ENCODE results near the gene MED12L.
A peak's percentile ranks its signal among the peaks of the same experiment; 100 is the strongest.

MED12L gene

GRCh38 chr3:151085889-151086483 is 522 bp downstream of the MED12L start:
- peak in 23 of 42 donors; percentile 4 to 50 (median 26) for DNase-seq

GRCh38 chr3:151086484-151087456 is 1.3 kb downstream of the MED12L start:
- DNase-seq: peak; percentile 59 to 93 (median 82)
- intact Hi-C loops (cut with DNase I): no loop called here

More at GRCh38 chr3:151085889-151086483, 522 bp downstream of the MED12L start:
- intact Hi-C loops (cut with DNase I): no loop called here

GRCh38 chr3:151087648-151088047 is 2.2 kb downstream of the MED12L start:
- no peak for DNase-seq
- intact Hi-C loops (cut with DNase I): no loop called here

- DNase-seq: no peak
- intact Hi-C loops (cut with DNase I): no loop called here
These were observed 6.4 kb downstream of the MED12L start for GRCh38 chr3:151091685-151092345.

- intact Hi-C loops (cut with DNase I): no loop called here
These were observed 7.7 kb downstream of the MED12L start for GRCh38 chr3:151093148-151093547.

GRCh38 chr3:151093905-151094304 is 8.4 kb downstream of the MED12L start:
- no peak for DNase-seq
- intact Hi-C loops (cut with DNase I): no loop called here

More at GRCh38 chr3:151093148-151093547, 7.7 kb downstream of the MED12L start:
- no peak for DNase-seq

GRCh38 chr3:151096716-151097115 is 11.3 kb downstream of the MED12L start:
- DNase-seq: peak in 16 of 42 donors; percentile 13 to 66 (median 37)
- intact Hi-C loops (cut with DNase I): no loop called here

- peak in 11 of 42 donors; percentile 20 to 62 (median 33) for DNase-seq
- intact Hi-C loops (cut with DNase I): no loop called here
These were observed 14.6 kb downstream of the MED12L start for GRCh38 chr3:151100076-151100475.

- DNase-seq: no peak
- intact Hi-C loops (cut with DNase I): no loop called here
These were observed 16.0 kb downstream of the MED12L start for GRCh38 chr3:151101270-151101969.

GRCh38 chr3:151106311-151106710 is 20.8 kb downstream of the MED12L start:
- intact Hi-C loops (cut with DNase I): no loop called here
- no peak for DNase-seq

GRCh38 chr3:151107177-151107576 is 21.7 kb downstream of the MED12L start:
- intact Hi-C loops (cut with DNase I): no loop called here
- no peak for DNase-seq

- no peak for DNase-seq
- intact Hi-C loops (cut with DNase I): no loop called here
These were observed 22.2 kb downstream of the MED12L start for GRCh38 chr3:151107701-151108100.

- intact Hi-C loops (cut with DNase I): no loop called here
- no peak for DNase-seq
These were observed 23.9 kb downstream of the MED12L start for GRCh38 chr3:151109286-151109800.

- DNase-seq: no peak
- intact Hi-C loops (cut with DNase I): no loop called here
These were observed 27.3 kb downstream of the MED12L start for GRCh38 chr3:151112731-151113130.

GRCh38 chr3:151113343-151113742 is 27.9 kb downstream of the MED12L start:
- no peak for DNase-seq

GRCh38 chr3:151117047-151117446 is 31.6 kb downstream of the MED12L start:
- peak in 3 of 42 donors; percentile 22 to 29 (median 27) for DNase-seq
- intact Hi-C loops (cut with DNase I): no loop called here

More at GRCh38 chr3:151113343-151113742, 27.9 kb downstream of the MED12L start:
- intact Hi-C loops (cut with DNase I): no loop called here

GRCh38 chr3:151119188-151119587 is 33.7 kb downstream of the MED12L start:
- no peak for DNase-seq
- intact Hi-C loops (cut with DNase I): no loop called here

- intact Hi-C loops (cut with DNase I): no loop called here
- DNase-seq: no peak
These were observed 34.9 kb downstream of the MED12L start for GRCh38 chr3:151120409-151120808.

GRCh38 chr3:151121016-151121415 is 35.6 kb downstream of the MED12L start:
- DNase-seq: no peak
- intact Hi-C loops (cut with DNase I): no loop called here
